Measurements from ENCODE around the gene VAMP1. TPM values are rescaled to one million over a fixed set of nuclear protein-coding genes. Genes with fewer than 3 reads are reported as not detected.

The VAMP1 gene
- total and polyA plus RNA-seq, 2 of the 13 experiments (the other 11 are each of a cell fraction or from before 2014, with no cell fraction given) = 2.5 to 7.4 TPM

DNA sequence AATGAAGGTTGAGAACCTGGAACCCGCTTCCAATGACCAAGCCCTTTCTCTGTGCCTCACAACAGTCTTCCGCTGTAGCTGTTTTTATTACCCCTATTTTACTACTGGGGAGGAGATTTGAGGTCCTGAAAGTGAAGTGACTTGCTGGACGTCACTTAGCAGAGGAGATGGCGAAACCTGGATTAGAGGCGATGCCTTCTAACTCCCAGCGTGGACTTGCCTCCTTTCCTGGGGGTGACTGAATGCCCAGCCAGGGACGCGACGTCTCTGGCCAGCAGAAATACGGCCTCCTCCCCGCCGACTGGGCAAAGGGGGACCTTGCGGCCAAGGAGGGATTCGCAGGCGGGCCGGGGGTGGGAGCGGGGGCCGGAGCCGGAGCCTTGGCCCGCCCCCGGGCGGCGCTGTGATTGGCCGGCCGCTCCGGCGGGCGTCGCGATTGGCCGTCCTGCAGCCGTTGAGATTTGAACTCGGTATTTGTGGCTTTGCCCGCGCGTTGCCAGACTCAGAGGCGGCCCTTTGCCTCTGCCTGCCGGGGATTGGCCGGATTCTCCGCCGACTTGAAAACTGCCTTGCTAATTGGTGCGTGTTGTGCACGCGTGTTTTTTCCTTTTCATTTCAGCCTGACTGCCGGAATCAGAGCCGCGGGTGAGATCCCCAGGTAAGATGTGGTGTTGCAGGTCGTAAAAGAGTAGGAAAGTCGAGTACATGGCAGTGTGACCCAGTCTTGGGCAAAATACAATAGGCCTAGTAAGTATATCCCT is 23.2 kb upstream of the VAMP1 start, which contains the start of gene NCAPD2 (continued):
- TF ChIP-seq HOXA5 (CRISPR knock-in tag; IDR thresholded peaks at IDR 0.05) (peak; percentile 83), SP2 (CRISPR knock-in tag; IDR thresholded peaks at IDR 0.05) (peak; percentile 81), ZNF451 (CRISPR knock-in tag; IDR thresholded peaks at IDR 0.05) (0 out of 2 replicates have a peak, but pooled peaks have one; percentile 2), EED (CRISPR knock-in tag; IDR thresholded peaks at IDR 0.05) (0 out of 2 replicates have a peak, but pooled peaks have one; percentile 42), ZNF670 (CRISPR knock-in tag; IDR thresholded peaks at IDR 0.05; ENCODE audit: borderline replicate concordance) (0 out of 2 replicates have a peak, but pooled peaks have one; percentile 39), ZNF510 (CRISPR knock-in tag; IDR thresholded peaks at IDR 0.05; ENCODE audit: low read depth) (no peak), TEAD3 (CRISPR knock-in tag; optimal IDR thresholded peaks at IDR 0.05; ENCODE audit: borderline replicate concordance) (peak; percentile 44), RBAK (CRISPR knock-in tag; IDR thresholded peaks at IDR 0.05) (0 out of 2 replicates have a peak, but pooled peaks have one; percentile 43), FIP1L1 (IDR thresholded peaks at IDR 0.05; ENCODE audit: borderline replicate concordance, insufficient read depth, low read depth, low read length) (no peak), ZNF589 (CRISPR knock-in tag; conservative IDR thresholded peaks at IDR 0.05) (0 out of 2 replicates have a peak, but pooled peaks have one; percentile 47), SAP130 (CRISPR knock-in tag; IDR thresholded peaks at IDR 0.05; ENCODE audit: low read depth) (peak; percentile 81), ZFY (CRISPR knock-in tag; IDR thresholded peaks at IDR 0.05) (0 out of 2 replicates have a peak, but pooled peaks have one; percentile 7), NFYC (CRISPR knock-in tag; IDR thresholded peaks at IDR 0.05) (peak; percentile 86), ELF1 (CRISPR knock-in tag; IDR thresholded peaks at IDR 0.05) (0 out of 2 replicates have a peak, but pooled peaks have one; percentile 1), ZNF83 (CRISPR knock-in tag; IDR thresholded peaks at IDR 0.05; ENCODE audit: borderline replicate concordance) (no peak), CREB1 (IDR thresholded peaks at IDR 0.05) (peak; percentile 21; the same call in 1 of the 2 replicates), CREB1 (CRISPR knock-in tag; IDR thresholded peaks at IDR 0.05) (no peak), ZNF768 (CRISPR knock-in tag; IDR thresholded peaks at IDR 0.05) (no peak), NR1H2 (CRISPR knock-in tag; IDR thresholded peaks at IDR 0.05; ENCODE audit: borderline replicate concordance, low read depth) (0 out of 2 replicates have a peak, but pooled peaks have one; percentile 21), BCL6 (CRISPR knock-in tag; IDR thresholded peaks at IDR 0.05) (0 out of 2 replicates have a peak, but pooled peaks have one; percentile 3), ZMYM2 (CRISPR knock-in tag; IDR thresholded peaks at IDR 0.05) (peak; percentile 54; the same call in 1 of the 2 replicates), KDM5B (CRISPR knock-in tag; IDR thresholded peaks at IDR 0.05; ENCODE audit: borderline replicate concordance) (0 out of 2 replicates have a peak, but pooled peaks have one; percentile 8), GLI4 (CRISPR knock-in tag; IDR thresholded peaks at IDR 0.05; ENCODE audit: borderline replicate concordance) (peak; percentile 81; the same call in 1 of the 2 replicates), ZNF263 (CRISPR knock-in tag; IDR thresholded peaks at IDR 0.05) (0 out of 2 replicates have a peak, but pooled peaks have one; percentile 17), MED13 (CRISPR knock-in tag; IDR thresholded peaks at IDR 0.05) (0 out of 2 replicates have a peak, but pooled peaks have one; percentile 14)
- TF ChIP-seq, protein P1, sequence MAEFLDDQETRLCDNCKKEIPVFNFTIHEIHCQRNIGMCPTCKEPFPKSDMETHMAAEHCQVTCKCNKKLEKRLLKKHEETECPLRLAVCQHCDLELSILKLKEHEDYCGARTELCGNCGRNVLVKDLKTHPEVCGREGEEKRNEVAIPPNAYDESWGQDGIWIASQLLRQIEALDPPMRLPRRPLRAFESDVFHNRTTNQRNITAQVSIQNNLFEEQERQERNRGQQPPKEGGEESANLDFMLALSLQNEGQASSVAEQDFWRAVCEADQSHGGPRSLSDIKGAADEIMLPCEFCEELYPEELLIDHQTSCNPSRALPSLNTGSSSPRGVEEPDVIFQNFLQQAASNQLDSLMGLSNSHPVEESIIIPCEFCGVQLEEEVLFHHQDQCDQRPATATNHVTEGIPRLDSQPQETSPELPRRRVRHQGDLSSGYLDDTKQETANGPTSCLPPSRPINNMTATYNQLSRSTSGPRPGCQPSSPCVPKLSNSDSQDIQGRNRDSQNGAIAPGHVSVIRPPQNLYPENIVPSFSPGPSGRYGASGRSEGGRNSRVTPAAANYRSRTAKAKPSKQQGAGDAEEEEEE (CRISPR knock-in tag; IDR thresholded peaks at IDR 0.05; ENCODE audit: borderline replicate concordance) = peak; percentile 35; the same call in 1 of the 2 replicates
- TF ChIP-seq, protein P2, sequence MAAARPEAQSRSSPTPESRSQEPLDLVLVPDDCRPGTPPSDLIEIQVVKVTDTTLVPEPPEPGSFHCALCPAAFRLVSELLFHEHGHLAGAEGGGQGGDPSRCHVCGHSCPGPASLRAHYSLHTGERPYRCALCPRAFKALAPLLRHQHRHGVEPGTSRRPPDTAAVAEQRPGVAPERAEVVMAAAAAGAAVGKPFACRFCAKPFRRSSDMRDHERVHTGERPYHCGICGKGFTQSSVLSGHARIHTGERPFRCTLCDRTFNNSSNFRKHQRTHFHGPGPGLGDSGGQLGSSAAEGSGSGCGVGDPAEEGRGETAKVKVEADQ (CRISPR knock-in tag; IDR thresholded peaks at IDR 0.05; ENCODE audit: borderline replicate concordance) = peak; percentile 56
- TF ChIP-seq, protein P3, sequence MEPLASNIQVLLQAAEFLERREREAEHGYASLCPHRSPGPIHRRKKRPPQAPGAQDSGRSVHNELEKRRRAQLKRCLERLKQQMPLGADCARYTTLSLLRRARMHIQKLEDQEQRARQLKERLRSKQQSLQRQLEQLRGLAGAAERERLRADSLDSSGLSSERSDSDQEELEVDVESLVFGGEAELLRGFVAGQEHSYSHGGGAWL (CRISPR knock-in tag; IDR thresholded peaks at IDR 0.05) = no peak
